Sigmoid colon (tissue), 4 donors: ENCODE data around the gene ADRB2.

Source experiments
- CTCF ChIP-seq, 4 experiments: fragments of 450-650 bp in 3 of 4; fragments of 200-600 bp in 1 of 4; IDR thresholded peaks; one replicate each; pipeline ENCODE4 v1.5.1; 2016 to 2019; ENCODE audit warnings: antibody characterized with exemption in 4 of 4, mild to moderate bottlenecking in 3 of 4, moderate library complexity in 2 of 4
- EP300 ChIP-seq, 4 donors: sonication (generic); formaldehyde crosslinking; IDR thresholded peaks; one replicate each; pipeline ENCODE4 v1.6.1; 2017; ENCODE audit warnings: antibody characterized with exemption in 4 of 4
- POLR2A ChIP-seq, 2 donors: fragments of 450-650 bp; IDR thresholded peaks; one replicate each; pipeline ENCODE4 v1.6.1; 2016; ENCODE audit warnings: antibody characterized with exemption in 2 of 2, mild to moderate bottlenecking in 2 of 2, moderate library complexity in 2 of 2
- POLR2AphosphoS5 ChIP-seq, 4 donors: sonication (generic); formaldehyde crosslinking; IDR thresholded peaks; one replicate each; pipeline ENCODE4 v1.6.1; 2017; ENCODE audit warnings: antibody characterized with exemption in 4 of 4

- TF ChIP-seq CTCF (IDR thresholded peaks at IDR 0.05), result no peak
- TF ChIP-seq POLR2AphosphoS5 (IDR thresholded peaks at IDR 0.05), result no peak
- no peak for TF ChIP-seq EP300 (IDR thresholded peaks at IDR 0.05)
- no peak for TF ChIP-seq POLR2A (IDR thresholded peaks at IDR 0.05)
Measured at GRCh38 chr5:148826739-148827070, 294 bp downstream of the ADRB2 start.
